HG02938 (cell line): ENCODE results near the gene TET3.

Experiments
- ATAC-seq: cut with Tn5 transposase; IDR thresholded peaks from one replicate; pipeline ENCODE4 v1.9.1; 2021; ENCODE audit warnings: mild to moderate bottlenecking, moderate library complexity; ENCODE audit not compliant: unreplicated experiment

Gene TET3

GRCh38 chr2:74002505-74003421, 18.1 kb downstream of the TET3 start:
- ATAC-seq = peak; percentile 83

- no peak for ATAC-seq
Measured at GRCh38 chr2:74003494-74004211, 18.9 kb downstream of the TET3 start.

- ATAC-seq = no peak
Measured at GRCh38 chr2:74004212-74005182, 19.8 kb downstream of the TET3 start.

- ATAC-seq = no peak
Measured at GRCh38 chr2:74005786-74006185, 21.1 kb downstream of the TET3 start.

- no peak for ATAC-seq
Measured at GRCh38 chr2:74006459-74006858, 21.7 kb downstream of the TET3 start.

- no peak for ATAC-seq
Measured at GRCh38 chr2:74007121-74007520, 22.4 kb downstream of the TET3 start.

- ATAC-seq = no peak
Measured at GRCh38 chr2:74007711-74008110, 23.0 kb downstream of the TET3 start.

- ATAC-seq = no peak
Measured at GRCh38 chr2:74008761-74009395, 24.2 kb downstream of the TET3 start.

- no peak for ATAC-seq
Measured at GRCh38 chr2:74009577-74009976, 24.9 kb downstream of the TET3 start.

GRCh38 chr2:74010087-74010541, 25.4 kb downstream of the TET3 start:
- ATAC-seq = no peak

- no peak for ATAC-seq
Measured at GRCh38 chr2:74011246-74011645, 26.5 kb downstream of the TET3 start.

- ATAC-seq = no peak
Measured at GRCh38 chr2:74014813-74015212, 30.1 kb downstream of the TET3 start.

GRCh38 chr2:74017223-74017622, 32.5 kb downstream of the TET3 start:
- ATAC-seq = peak; percentile 51

GRCh38 chr2:74019516-74019915, 34.8 kb downstream of the TET3 start:
- ATAC-seq = no peak

- no peak for ATAC-seq
Measured at GRCh38 chr2:74020702-74021406, 36.1 kb downstream of the TET3 start.

GRCh38 chr2:74021407-74021755, 36.7 kb downstream of the TET3 start:
- ATAC-seq = no peak

- ATAC-seq = no peak
Measured at GRCh38 chr2:74024216-74024615, 39.5 kb downstream of the TET3 start.

- no peak for ATAC-seq
Measured at GRCh38 chr2:74025971-74026612, 41.4 kb downstream of the TET3 start.

- no peak for ATAC-seq
Measured at GRCh38 chr2:74026687-74027241, 42.1 kb downstream of the TET3 start.
